Mammary epithelial cell (primary cell): ENCODE data around the gene PSG4.
"Not testable (repeated sequence)": the region's sequence is repeated elsewhere in the genome, so short reads cannot be mapped to it uniquely, and the experiment has no call there.

Experiments used
- EZH2 ChIP-seq: IDR thresholded peaks from 2 replicates; pipeline ENCODE4 v1.6.1; 2012; ENCODE audit warnings: low read length, inconsistent platforms, borderline replicate concordance
- TF ChIP-seq, protein P1 (sequence below), 2 donors: IDR thresholded peaks in 1 of 2; conservative IDR thresholded peaks in 1 of 2; 2 replicates each; pipeline ENCODE4 v1.5.1; 2011 to 2012; ENCODE audit warnings: inconsistent platforms in 2 of 2, low read length in 2 of 2, mild to moderate bottlenecking in 2 of 2, control low read depth in 1 of 2, low read depth in 1 of 2; ENCODE audit not compliant: insufficient read depth in 1 of 2; ENCODE audit errors: extremely low read depth in 1 of 2

DNA sequence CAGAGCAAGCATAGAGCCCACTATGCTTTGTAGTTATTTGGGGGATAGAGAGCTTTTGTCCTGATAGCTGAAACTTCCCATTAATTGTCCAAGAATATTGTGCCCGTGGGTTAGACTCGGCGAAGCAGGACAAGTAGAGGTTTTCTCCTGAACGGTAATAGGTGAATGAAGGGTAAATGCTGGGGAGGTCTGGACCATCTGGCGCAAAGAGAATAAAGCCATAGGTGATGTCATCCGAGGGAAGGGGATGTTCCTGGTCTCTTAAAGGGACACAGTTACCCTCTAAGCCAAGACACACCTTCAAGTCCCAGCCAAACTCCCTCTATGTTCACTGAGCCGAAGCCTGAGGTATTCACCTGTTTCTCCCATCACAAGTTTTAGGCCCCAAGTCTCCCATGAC lies 11.0 kb downstream of the PSG4 start:
- TF ChIP-seq, protein P1, sequence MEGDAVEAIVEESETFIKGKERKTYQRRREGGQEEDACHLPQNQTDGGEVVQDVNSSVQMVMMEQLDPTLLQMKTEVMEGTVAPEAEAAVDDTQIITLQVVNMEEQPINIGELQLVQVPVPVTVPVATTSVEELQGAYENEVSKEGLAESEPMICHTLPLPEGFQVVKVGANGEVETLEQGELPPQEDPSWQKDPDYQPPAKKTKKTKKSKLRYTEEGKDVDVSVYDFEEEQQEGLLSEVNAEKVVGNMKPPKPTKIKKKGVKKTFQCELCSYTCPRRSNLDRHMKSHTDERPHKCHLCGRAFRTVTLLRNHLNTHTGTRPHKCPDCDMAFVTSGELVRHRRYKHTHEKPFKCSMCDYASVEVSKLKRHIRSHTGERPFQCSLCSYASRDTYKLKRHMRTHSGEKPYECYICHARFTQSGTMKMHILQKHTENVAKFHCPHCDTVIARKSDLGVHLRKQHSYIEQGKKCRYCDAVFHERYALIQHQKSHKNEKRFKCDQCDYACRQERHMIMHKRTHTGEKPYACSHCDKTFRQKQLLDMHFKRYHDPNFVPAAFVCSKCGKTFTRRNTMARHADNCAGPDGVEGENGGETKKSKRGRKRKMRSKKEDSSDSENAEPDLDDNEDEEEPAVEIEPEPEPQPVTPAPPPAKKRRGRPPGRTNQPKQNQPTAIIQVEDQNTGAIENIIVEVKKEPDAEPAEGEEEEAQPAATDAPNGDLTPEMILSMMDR (conservative IDR thresholded peaks at IDR 0.05 in 1 of 2, IDR thresholded peaks at IDR 0.05 in 1 of 2; ENCODE audit: extremely low read depth in 1 of 2, insufficient read depth in 1 of 2, low read depth in 1 of 2, low read length in 2 of 2), result not testable (repeated sequence)
- not testable (repeated sequence) for TF ChIP-seq EZH2
